ENCODE results near the gene PLPP6. TPM values are rescaled to one million over a fixed set of nuclear protein-coding genes. Genes with fewer than 3 reads are reported as not detected.

PLPP6 gene
- total RNA-seq, 1 experiment from 2014 or later, result 6.3 TPM

DNA sequence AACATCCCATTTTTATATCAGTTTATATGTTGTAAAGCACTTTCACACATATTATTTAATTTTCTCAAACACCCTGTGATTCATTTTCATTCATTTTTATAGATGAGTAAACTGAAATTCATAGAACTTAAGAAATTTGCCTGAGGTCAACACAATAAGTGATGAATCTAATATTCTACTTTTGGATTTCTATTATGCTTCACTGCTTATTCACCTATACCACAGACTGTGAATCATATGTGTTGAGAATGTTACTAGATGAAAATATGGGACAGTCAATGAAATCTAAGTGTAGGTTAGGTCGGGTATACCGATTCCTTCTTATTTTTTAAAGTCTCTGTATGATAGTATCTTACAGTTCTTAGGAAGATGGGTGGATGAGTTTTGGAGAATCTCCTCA is 42.0 kb downstream of the PLPP6 start:
- BruUV-seq (replicated peaks), result no TSS peak
- H3K36me3 Mint-ChIP-seq (ENCODE audit: insufficient read depth, unreplicated experiment), result peaks cover 87% of the 10 kb centered on the region
- no peaks in the 10 kb centered on the region for H3K9me3 Mint-ChIP-seq (ENCODE audit: unreplicated experiment)
- H3K27me3 Mint-ChIP-seq (ENCODE audit: insufficient read depth, unreplicated experiment), result no peaks in the 10 kb centered on the region
- ChIA-PET POLR2A (interaction anchor here (0.9 kb wide), 1 partner anchor 37 kb away, joined by 3 read pairs; the partner anchor contains the start of gene AK3), CTCF (interaction anchor here (0.6 to 0.8 kb wide), 3 partner anchors 13 to 55 kb away, joined by 3 to 5 read pairs (median 3); no protein-coding TSS in a partner anchor)
- intact Hi-C loops (cut with micrococcal nuclease), result no loop called here
- H3K4me1 Mint-ChIP-seq (ENCODE audit: insufficient read depth, unreplicated experiment), result peaks cover 6% of the 10 kb centered on the region
- no peak overlapping the region for H3K27ac Mint-ChIP-seq (ENCODE audit: low read depth, unreplicated experiment)
- TF ChIP-seq, protein P1, sequence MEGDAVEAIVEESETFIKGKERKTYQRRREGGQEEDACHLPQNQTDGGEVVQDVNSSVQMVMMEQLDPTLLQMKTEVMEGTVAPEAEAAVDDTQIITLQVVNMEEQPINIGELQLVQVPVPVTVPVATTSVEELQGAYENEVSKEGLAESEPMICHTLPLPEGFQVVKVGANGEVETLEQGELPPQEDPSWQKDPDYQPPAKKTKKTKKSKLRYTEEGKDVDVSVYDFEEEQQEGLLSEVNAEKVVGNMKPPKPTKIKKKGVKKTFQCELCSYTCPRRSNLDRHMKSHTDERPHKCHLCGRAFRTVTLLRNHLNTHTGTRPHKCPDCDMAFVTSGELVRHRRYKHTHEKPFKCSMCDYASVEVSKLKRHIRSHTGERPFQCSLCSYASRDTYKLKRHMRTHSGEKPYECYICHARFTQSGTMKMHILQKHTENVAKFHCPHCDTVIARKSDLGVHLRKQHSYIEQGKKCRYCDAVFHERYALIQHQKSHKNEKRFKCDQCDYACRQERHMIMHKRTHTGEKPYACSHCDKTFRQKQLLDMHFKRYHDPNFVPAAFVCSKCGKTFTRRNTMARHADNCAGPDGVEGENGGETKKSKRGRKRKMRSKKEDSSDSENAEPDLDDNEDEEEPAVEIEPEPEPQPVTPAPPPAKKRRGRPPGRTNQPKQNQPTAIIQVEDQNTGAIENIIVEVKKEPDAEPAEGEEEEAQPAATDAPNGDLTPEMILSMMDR (IDR thresholded peaks at IDR 0.05; ENCODE audit: unreplicated experiment), result no peak
- DNase-seq (ENCODE audit: unreplicated experiment), result no peak
- no peak overlapping the region for H3K4me3 Mint-ChIP-seq (ENCODE audit: unreplicated experiment)

DNA sequence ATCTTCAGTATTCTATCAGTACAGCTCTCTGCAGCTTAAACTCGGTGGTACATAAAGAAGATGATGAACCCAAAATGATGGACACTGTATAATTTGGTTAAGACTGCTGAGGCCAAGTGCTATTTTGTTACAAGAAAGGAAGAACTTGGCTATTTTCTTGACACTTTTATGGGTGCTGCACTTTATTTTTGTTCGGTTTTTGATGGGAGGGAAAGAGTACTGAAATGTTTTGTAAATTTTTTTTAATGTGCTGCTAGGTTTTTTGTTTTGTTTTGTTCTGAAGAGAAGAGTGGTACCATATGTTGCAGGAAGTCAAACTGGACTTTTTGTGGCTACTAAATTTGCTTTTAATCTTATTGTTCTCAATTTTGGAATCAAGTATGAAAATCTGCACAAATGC is 43.9 kb downstream of the PLPP6 start:
- CTCF ChIA-PET, result no interaction called here
- TF ChIP-seq, protein P1 (IDR thresholded peaks at IDR 0.05; ENCODE audit: unreplicated experiment), result no peak

DNA sequence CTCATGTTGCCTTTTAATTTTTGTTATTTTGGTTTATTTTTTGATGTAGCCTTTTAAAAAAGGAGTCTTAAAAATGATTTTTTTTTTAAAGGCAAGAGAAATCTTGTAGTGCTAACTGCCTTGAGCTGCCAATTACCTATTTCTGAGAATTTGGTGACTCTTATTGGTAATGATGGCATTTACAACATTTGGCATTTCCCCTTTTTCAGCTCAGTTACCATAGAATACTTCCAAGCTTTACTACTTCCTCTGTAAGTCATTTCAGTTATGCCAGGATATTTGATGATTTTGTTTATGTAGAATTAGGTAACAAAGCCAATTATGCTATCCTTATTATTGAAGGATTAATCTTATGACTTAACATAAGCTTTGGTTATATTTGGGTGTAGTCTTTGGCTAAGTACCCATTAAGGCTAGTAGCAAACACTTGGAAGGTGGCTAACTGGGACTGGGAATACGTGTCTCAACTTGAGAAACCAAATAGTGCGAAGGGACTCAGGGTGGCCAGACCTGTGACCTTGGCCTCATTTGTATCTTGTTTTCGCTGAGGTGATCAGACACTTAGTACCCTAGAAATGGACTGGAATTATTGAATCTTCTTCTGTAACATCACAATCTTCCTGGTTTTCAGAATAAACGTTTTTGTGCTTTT is 45.0 kb downstream of the PLPP6 start:
- H3K9me3 Mint-ChIP-seq (ENCODE audit: unreplicated experiment), result no peaks in the 10 kb centered on the region
- CTCF ChIA-PET, result interaction anchor here (0.7 to 2.1 kb wide), 2 partner anchors 9 to 103 kb away, joined by 3 to 5 read pairs; no protein-coding TSS in a partner anchor
- no peak overlapping the region for H3K27ac Mint-ChIP-seq (ENCODE audit: low read depth, unreplicated experiment)
- no TSS peak for BruUV-seq (replicated peaks)
- H3K4me1 Mint-ChIP-seq (ENCODE audit: insufficient read depth, unreplicated experiment), result no peaks in the 10 kb centered on the region
- H3K4me3 Mint-ChIP-seq (ENCODE audit: unreplicated experiment), result no peak overlapping the region
- no peak for DNase-seq (ENCODE audit: unreplicated experiment)
- intact Hi-C loops (cut with micrococcal nuclease), result no loop called here
- H3K27me3 Mint-ChIP-seq (ENCODE audit: insufficient read depth, unreplicated experiment), result no peaks in the 10 kb centered on the region
- POLR2A ChIA-PET, result interaction anchor here (0.7 to 1.2 kb wide), 4 partner anchors 20 to 45 kb away, joined by 3 to 4 read pairs (median 3); no protein-coding TSS in a partner anchor
- peaks cover 93% of the 10 kb centered on the region for H3K36me3 Mint-ChIP-seq (ENCODE audit: insufficient read depth, unreplicated experiment)
- TF ChIP-seq, protein P1 (IDR thresholded peaks at IDR 0.05; ENCODE audit: unreplicated experiment), result no peak

More for the DNA sequence above, 43.9 kb downstream of the PLPP6 start:
- no peak for DNase-seq (ENCODE audit: unreplicated experiment)
- Mint-ChIP-seq H3K36me3 (ENCODE audit: insufficient read depth, unreplicated experiment) (peaks cover 93% of the 10 kb centered on the region), H3K27me3 (ENCODE audit: insufficient read depth, unreplicated experiment) (no peaks in the 10 kb centered on the region), H3K4me1 (ENCODE audit: insufficient read depth, unreplicated experiment) (peaks cover 5% of the 10 kb centered on the region), H3K9me3 (ENCODE audit: unreplicated experiment) (no peaks in the 10 kb centered on the region), H3K4me3 (ENCODE audit: unreplicated experiment) (no peak overlapping the region), H3K27ac (ENCODE audit: low read depth, unreplicated experiment) (no peak overlapping the region)
- POLR2A ChIA-PET, result interaction anchor here (0.6 to 1.2 kb wide), 2 partner anchors 25 to 28 kb away, joined by 3 read pairs; no protein-coding TSS in a partner anchor
- intact Hi-C loops (cut with micrococcal nuclease), result no loop called here
- no TSS peak for BruUV-seq (replicated peaks)

DNA sequence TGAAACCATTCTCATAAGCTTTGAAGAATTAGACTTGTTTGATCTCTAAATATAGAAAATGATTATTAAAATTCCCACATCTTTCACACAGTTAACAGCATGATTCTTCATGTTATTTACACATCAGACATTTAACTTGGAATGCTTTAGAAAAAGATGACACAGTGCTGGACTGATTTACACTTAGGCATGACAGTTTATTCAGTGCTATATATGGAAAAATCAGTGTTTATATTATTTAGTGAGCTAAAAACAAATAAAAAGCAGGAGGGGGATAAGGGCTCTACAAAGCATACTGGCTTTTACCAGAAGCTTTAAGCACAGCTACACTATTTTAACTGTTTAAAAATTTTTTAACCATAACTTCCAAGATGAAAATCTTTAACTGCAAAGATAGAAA is 47.3 kb downstream of the PLPP6 start:
- POLR2A ChIA-PET, result interaction anchor here (0.6 to 1.5 kb wide), 5 partner anchors 12 to 31 kb away, joined by 3 to 8 read pairs (median 4); partner anchors contain the start of genes AK3 and CDC37L1
- CTCF ChIA-PET, result interaction anchor here (0.7 kb wide), 2 partner anchors 213 to 1010 kb away, joined by 3 to 4 read pairs; no protein-coding TSS in a partner anchor
- Mint-ChIP-seq H3K27ac (ENCODE audit: low read depth, unreplicated experiment) (no peak overlapping the region), H3K9me3 (ENCODE audit: unreplicated experiment) (peaks cover 8% of the 10 kb centered on the region), H3K27me3 (ENCODE audit: insufficient read depth, unreplicated experiment) (no peaks in the 10 kb centered on the region), H3K4me3 (ENCODE audit: unreplicated experiment) (no peak overlapping the region), H3K36me3 (ENCODE audit: insufficient read depth, unreplicated experiment) (peaks cover 75% of the 10 kb centered on the region), H3K4me1 (ENCODE audit: insufficient read depth, unreplicated experiment) (no peaks in the 10 kb centered on the region)
- TSS peak; percentile 9 for BruUV-seq (replicated peaks)
- DNase-seq (ENCODE audit: unreplicated experiment), result no peak
- intact Hi-C loops (cut with micrococcal nuclease), result no loop called here
- TF ChIP-seq, protein P1 (IDR thresholded peaks at IDR 0.05; ENCODE audit: unreplicated experiment), result no peak
